Measurements from ENCODE around the gene SEMA3C.

SEMA3C gene

GRCh38 chr7:80884511-80885195, 34.2 kb downstream of the SEMA3C start:
- no peak for DNase-seq

GRCh38 chr7:80883154-80884025, 35.5 kb downstream of the SEMA3C start:
- no peak for DNase-seq

GRCh38 chr7:80882213-80882801, 36.5 kb downstream of the SEMA3C start:
- no peak for DNase-seq

GRCh38 chr7:80881351-80881900, 37.4 kb downstream of the SEMA3C start:
- no peak for DNase-seq

- DNase-seq, result no peak
Observed at GRCh38 chr7:80879849-80880248, 39.0 kb downstream of the SEMA3C start.

- DNase-seq, result no peak
Observed at GRCh38 chr7:80876894-80877414, 41.9 kb downstream of the SEMA3C start.

- no peak for DNase-seq
Observed at GRCh38 chr7:80875537-80876120, 43.2 kb downstream of the SEMA3C start.

- no peak for DNase-seq
Observed at GRCh38 chr7:80873140-80873539, 45.7 kb downstream of the SEMA3C start.

- no peak for DNase-seq
Observed at GRCh38 chr7:80871228-80871627, 47.6 kb downstream of the SEMA3C start.

- DNase-seq, result no peak
Observed at GRCh38 chr7:80870813-80871212, 48.0 kb downstream of the SEMA3C start.

GRCh38 chr7:80869821-80870751, 48.8 kb downstream of the SEMA3C start:
- no peak for DNase-seq

GRCh38 chr7:80869106-80869784, 49.6 kb downstream of the SEMA3C start:
- DNase-seq, result no peak

- no peak for DNase-seq
Observed at GRCh38 chr7:80868566-80868965, 50.3 kb downstream of the SEMA3C start.

GRCh38 chr7:80860554-80860953, 58.3 kb downstream of the SEMA3C start:
- DNase-seq, result no peak

- DNase-seq, result no peak
Observed at GRCh38 chr7:80859272-80859970, 59.4 kb downstream of the SEMA3C start.

- DNase-seq, result no peak
Observed at GRCh38 chr7:80858141-80858903, 60.5 kb downstream of the SEMA3C start.

- no peak for DNase-seq
Observed at GRCh38 chr7:80856769-80857168, 62.1 kb downstream of the SEMA3C start.

- no peak for DNase-seq
Observed at GRCh38 chr7:80851896-80852476, 66.9 kb downstream of the SEMA3C start.

GRCh38 chr7:80848841-80849240, 70.0 kb downstream of the SEMA3C start:
- no peak for DNase-seq

Measured in NCI-H2029 treated with DMSO at 0.1 percent for 48 hours (cell line).